ENCODE measurements around the gene HTT.

The HTT gene

GRCh38 chr4:3044870-3045819, 29.3 kb upstream of the HTT start:
- H3K9me2 ChIP-seq (replicated peaks; ENCODE audit: insufficient read depth, low read length): no peaks in the 10 kb centered on the region
- peaks cover 4% of the 10 kb centered on the region for H3K79me2 ChIP-seq (ENCODE audit: low read length)
- H3K27me3 ChIP-seq (replicated peaks; ENCODE audit: insufficient read depth, low read length): peaks cover 16% of the 10 kb centered on the region
- no peak overlapping the region for H3K9ac ChIP-seq (ENCODE audit: low read length)
- no peaks in the 10 kb centered on the region for H3K9me3 ChIP-seq (replicated peaks; ENCODE audit: insufficient read depth, low read length)
- peak overlapping the region; percentile 22; the same call in 1 of the 2 replicates for H3K4me2 ChIP-seq (ENCODE audit: low read depth, low read length)
- H3K36me3 ChIP-seq (replicated peaks; ENCODE audit: insufficient read depth, low read length): no peaks in the 10 kb centered on the region
- peaks cover 18% of the 10 kb centered on the region for H3K4me1 ChIP-seq (ENCODE audit: low read length)
- no peak for DNase-seq
- no peak overlapping the region for H2AFZ ChIP-seq (ENCODE audit: low read length)
- H3K27ac ChIP-seq (ENCODE audit: low read length): peak overlapping the region; percentile 44; the same call in 1 of the 2 replicates
- H3K4me3 ChIP-seq (ENCODE audit: low read length): no peak overlapping the region
- TF ChIP-seq, protein P1, sequence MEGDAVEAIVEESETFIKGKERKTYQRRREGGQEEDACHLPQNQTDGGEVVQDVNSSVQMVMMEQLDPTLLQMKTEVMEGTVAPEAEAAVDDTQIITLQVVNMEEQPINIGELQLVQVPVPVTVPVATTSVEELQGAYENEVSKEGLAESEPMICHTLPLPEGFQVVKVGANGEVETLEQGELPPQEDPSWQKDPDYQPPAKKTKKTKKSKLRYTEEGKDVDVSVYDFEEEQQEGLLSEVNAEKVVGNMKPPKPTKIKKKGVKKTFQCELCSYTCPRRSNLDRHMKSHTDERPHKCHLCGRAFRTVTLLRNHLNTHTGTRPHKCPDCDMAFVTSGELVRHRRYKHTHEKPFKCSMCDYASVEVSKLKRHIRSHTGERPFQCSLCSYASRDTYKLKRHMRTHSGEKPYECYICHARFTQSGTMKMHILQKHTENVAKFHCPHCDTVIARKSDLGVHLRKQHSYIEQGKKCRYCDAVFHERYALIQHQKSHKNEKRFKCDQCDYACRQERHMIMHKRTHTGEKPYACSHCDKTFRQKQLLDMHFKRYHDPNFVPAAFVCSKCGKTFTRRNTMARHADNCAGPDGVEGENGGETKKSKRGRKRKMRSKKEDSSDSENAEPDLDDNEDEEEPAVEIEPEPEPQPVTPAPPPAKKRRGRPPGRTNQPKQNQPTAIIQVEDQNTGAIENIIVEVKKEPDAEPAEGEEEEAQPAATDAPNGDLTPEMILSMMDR (IDR thresholded peaks at IDR 0.05; ENCODE audit: low read length): no peak
- no peak for TF ChIP-seq EZH2phosphoT487 (IDR thresholded peaks at IDR 0.05; ENCODE audit: low read length)
- no peak for TF ChIP-seq EZH2 (optimal IDR thresholded peaks at IDR 0.05; ENCODE audit: low read depth, low read length)
- H4K20me1 ChIP-seq (ENCODE audit: insufficient read depth, low read length): no peaks in the 10 kb centered on the region
- peaks cover 30% of the 10 kb centered on the region for H3F3A ChIP-seq (ENCODE audit: insufficient read depth, low read length)

DNA sequence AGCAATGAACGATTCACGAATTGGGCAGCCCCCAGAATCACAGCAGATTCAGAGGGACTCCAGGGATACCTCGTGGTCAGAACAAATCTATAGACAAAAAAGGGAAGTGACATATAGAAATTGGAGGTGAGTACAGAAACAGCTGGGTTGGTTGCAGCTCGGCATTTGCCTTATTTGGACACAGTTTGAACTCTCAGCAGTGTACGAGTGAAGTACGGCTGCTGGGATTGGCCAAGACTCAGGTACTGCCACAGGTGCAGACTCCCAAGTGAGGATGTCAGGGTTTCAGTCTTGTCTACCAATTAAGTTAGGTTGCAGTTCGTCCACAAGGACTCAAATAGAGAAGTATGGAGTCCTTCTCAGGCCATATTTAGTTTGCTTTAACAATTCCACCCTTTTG, 28.3 kb upstream of the HTT start:
- no peaks in the 10 kb centered on the region for H3K9me2 ChIP-seq (replicated peaks; ENCODE audit: insufficient read depth, low read length)
- H2AFZ ChIP-seq (ENCODE audit: low read length): no peak overlapping the region
- H3K4me2 ChIP-seq (ENCODE audit: low read depth, low read length): peak overlapping the region; percentile 22; the same call in 1 of the 2 replicates
- H3K27ac ChIP-seq (ENCODE audit: low read length): peak overlapping the region; percentile 75; the same call in 1 of the 2 replicates
- H3K4me3 ChIP-seq (ENCODE audit: low read length): no peak overlapping the region
- H3K36me3 ChIP-seq (replicated peaks; ENCODE audit: insufficient read depth, low read length): no peaks in the 10 kb centered on the region
- H3K27me3 ChIP-seq (replicated peaks; ENCODE audit: insufficient read depth, low read length): peaks cover 22% of the 10 kb centered on the region
- TF ChIP-seq EZH2phosphoT487 (IDR thresholded peaks at IDR 0.05; ENCODE audit: low read length): no peak
- no peak for TF ChIP-seq EZH2 (optimal IDR thresholded peaks at IDR 0.05; ENCODE audit: low read depth, low read length)
- TF ChIP-seq, protein P1 (IDR thresholded peaks at IDR 0.05; ENCODE audit: low read length): no peak
- H3K9me3 ChIP-seq (replicated peaks; ENCODE audit: insufficient read depth, low read length): no peaks in the 10 kb centered on the region
- peaks cover 18% of the 10 kb centered on the region for H3K4me1 ChIP-seq (ENCODE audit: low read length)
- DNase-seq: peak; percentile 90
- peaks cover 4% of the 10 kb centered on the region for H3K79me2 ChIP-seq (ENCODE audit: low read length)
- H3F3A ChIP-seq (ENCODE audit: insufficient read depth, low read length): peaks cover 21% of the 10 kb centered on the region
- no peaks in the 10 kb centered on the region for H4K20me1 ChIP-seq (ENCODE audit: insufficient read depth, low read length)
- no peak overlapping the region for H3K9ac ChIP-seq (ENCODE audit: low read length)

- Histone ChIP-seq H2AFZ (ENCODE audit: low read length) (no peak overlapping the region), H3K4me3 (ENCODE audit: low read length) (no peak overlapping the region), H3K36me3 (replicated peaks; ENCODE audit: insufficient read depth, low read length) (no peaks in the 10 kb centered on the region), H3K9me2 (replicated peaks; ENCODE audit: insufficient read depth, low read length) (no peaks in the 10 kb centered on the region), H4K20me1 (ENCODE audit: insufficient read depth, low read length) (no peaks in the 10 kb centered on the region), H3K4me1 (ENCODE audit: low read length) (peaks cover 18% of the 10 kb centered on the region), H3F3A (ENCODE audit: insufficient read depth, low read length) (peaks cover 19% of the 10 kb centered on the region), H3K4me2 (ENCODE audit: low read depth, low read length) (peak overlapping the region; percentile 21; the same call in 1 of the 2 replicates), H3K9ac (ENCODE audit: low read length) (no peak overlapping the region), H3K79me2 (ENCODE audit: low read length) (peaks cover 4% of the 10 kb centered on the region), H3K27ac (ENCODE audit: low read length) (peak overlapping the region; percentile 75), H3K9me3 (replicated peaks; ENCODE audit: insufficient read depth, low read length) (no peaks in the 10 kb centered on the region), H3K27me3 (replicated peaks; ENCODE audit: insufficient read depth, low read length) (peaks cover 23% of the 10 kb centered on the region)
- TF ChIP-seq, protein P1 (IDR thresholded peaks at IDR 0.05; ENCODE audit: low read length): no peak
- TF ChIP-seq EZH2 (optimal IDR thresholded peaks at IDR 0.05; ENCODE audit: low read depth, low read length): no peak
- no peak for TF ChIP-seq EZH2phosphoT487 (IDR thresholded peaks at IDR 0.05; ENCODE audit: low read length)
- no peak for DNase-seq
Observed at GRCh38 chr4:3046623-3047022, 27.9 kb upstream of the HTT start.
